HEK293 (cell line): Measurements from ENCODE around the gene SELPLG.

Source experiments
- GLI4 ChIP-seq: fragments of 450-650 bp; formaldehyde crosslinking; IDR thresholded peaks from 2 replicates; pipeline ENCODE4 v1.5.1; 2016; ENCODE audit warnings: missing biosample characterization, missing genetic modification characterization
- INSM2 ChIP-seq: fragments of 450-650 bp; formaldehyde crosslinking; IDR thresholded peaks from 2 replicates; pipeline ENCODE4 v1.5.1; 2016; ENCODE audit warnings: missing biosample characterization, missing genetic modification characterization
- KLF9 ChIP-seq: fragments of 450-650 bp; formaldehyde crosslinking; IDR thresholded peaks from 2 replicates; pipeline ENCODE4 v1.5.1; 2016; ENCODE audit warnings: missing biosample characterization, missing genetic modification characterization, low read depth
- PRDM10 ChIP-seq: fragments of 450-650 bp; formaldehyde crosslinking; IDR thresholded peaks from 2 replicates; pipeline ENCODE4 v1.5.1; 2016; ENCODE audit warnings: missing biosample characterization, missing genetic modification characterization
- SCRT1 ChIP-seq: fragments of 450-650 bp; formaldehyde crosslinking; IDR thresholded peaks from 2 replicates; pipeline ENCODE4 v1.5.1; 2016; ENCODE audit warnings: missing biosample characterization, missing genetic modification characterization, borderline replicate concordance
- SCRT2 ChIP-seq: fragments of 450-650 bp; formaldehyde crosslinking; IDR thresholded peaks from 2 replicates; pipeline ENCODE4 v1.5.1; 2016; ENCODE audit warnings: missing biosample characterization, missing genetic modification characterization
- SP3 ChIP-seq: fragments of 450-650 bp; formaldehyde crosslinking; IDR thresholded peaks from 2 replicates; pipeline ENCODE4 v1.5.1; 2016; ENCODE audit warnings: missing biosample characterization, missing genetic modification characterization
- TRIM28 ChIP-seq: IDR thresholded peaks from 2 replicates; pipeline ENCODE4 v1.6.1; 2011; ENCODE audit warnings: low read length, control low read depth, borderline replicate concordance
- ZBTB11 ChIP-seq: fragments of 450-650 bp; formaldehyde crosslinking; conservative IDR thresholded peaks from 2 replicates; pipeline ENCODE4 v1.5.1; 2016; ENCODE audit warnings: low read depth, missing biosample characterization, missing genetic modification characterization
- ZBTB20 ChIP-seq: fragments of 450-650 bp; formaldehyde crosslinking; IDR thresholded peaks from 2 replicates; pipeline ENCODE4 v1.5.1; 2016; ENCODE audit warnings: missing biosample characterization, missing genetic modification characterization
- ZBTB21 ChIP-seq: fragments of 450-650 bp; formaldehyde crosslinking; IDR thresholded peaks from 2 replicates; pipeline ENCODE4 v1.5.1; 2017; ENCODE audit warnings: missing biosample characterization, missing genetic modification characterization
- ZFP69B ChIP-seq: fragments of 450-650 bp; formaldehyde crosslinking; IDR thresholded peaks from 2 replicates; pipeline ENCODE4 v1.5.1; 2016; ENCODE audit warnings: missing biosample characterization, missing genetic modification characterization
- ZNF112 ChIP-seq: fragments of 450-650 bp; formaldehyde crosslinking; IDR thresholded peaks from 2 replicates; pipeline ENCODE4 v1.5.0; 2017; ENCODE audit warnings: missing biosample characterization, missing genetic modification characterization
- ZNF175 ChIP-seq: fragments of 450-650 bp; formaldehyde crosslinking; IDR thresholded peaks from 2 replicates; pipeline ENCODE4 v1.5.1; 2016; ENCODE audit warnings: missing biosample characterization, missing genetic modification characterization
- ZNF239 ChIP-seq: fragments of 450-650 bp; formaldehyde crosslinking; IDR thresholded peaks from 2 replicates; pipeline ENCODE4 v1.5.1; 2016; ENCODE audit warnings: missing biosample characterization, missing genetic modification characterization
- ZNF248 ChIP-seq: fragments of 450-650 bp; formaldehyde crosslinking; IDR thresholded peaks from 2 replicates; pipeline ENCODE4 v1.5.1; 2017; ENCODE audit warnings: missing biosample characterization, missing genetic modification characterization
- ZNF433 ChIP-seq: fragments of 450-650 bp; formaldehyde crosslinking; IDR thresholded peaks from 2 replicates; pipeline ENCODE4 v1.5.1; 2016; ENCODE audit warnings: missing biosample characterization, missing genetic modification characterization, low read depth
- ZNF501 ChIP-seq: fragments of 450-650 bp; formaldehyde crosslinking; IDR thresholded peaks from 2 replicates; pipeline ENCODE4 v1.5.1; 2016; ENCODE audit warnings: missing biosample characterization, missing genetic modification characterization
- ZNF560 ChIP-seq: fragments of 450-650 bp; formaldehyde crosslinking; IDR thresholded peaks from 2 replicates; pipeline ENCODE4 v1.5.1; 2017; ENCODE audit warnings: missing biosample characterization, missing genetic modification characterization, borderline replicate concordance
- ZNF600 ChIP-seq: fragments of 450-650 bp; formaldehyde crosslinking; IDR thresholded peaks from 2 replicates; pipeline ENCODE4 v1.5.1; 2016; ENCODE audit warnings: missing biosample characterization, missing genetic modification characterization
- ZNF621 ChIP-seq: fragments of 450-650 bp; formaldehyde crosslinking; IDR thresholded peaks from 2 replicates; pipeline ENCODE4 v1.5.1; 2017; ENCODE audit warnings: missing biosample characterization, missing genetic modification characterization
- ZNF692 ChIP-seq: fragments of 450-650 bp; formaldehyde crosslinking; IDR thresholded peaks from 2 replicates; pipeline ENCODE4 v1.5.1; 2016; ENCODE audit warnings: missing biosample characterization, missing genetic modification characterization
- ZNF707 ChIP-seq: fragments of 450-650 bp; formaldehyde crosslinking; IDR thresholded peaks from 2 replicates; pipeline ENCODE4 v1.5.1; 2016; ENCODE audit warnings: missing biosample characterization, missing genetic modification characterization
- ZNF777 ChIP-seq: fragments of 450-650 bp; formaldehyde crosslinking; IDR thresholded peaks from 2 replicates; pipeline ENCODE4 v1.5.1; 2017; ENCODE audit warnings: missing biosample characterization, missing genetic modification characterization, borderline replicate concordance
- ZSCAN4 ChIP-seq: fragments of 450-650 bp; formaldehyde crosslinking; IDR thresholded peaks from 2 replicates; pipeline ENCODE4 v1.5.1; 2017; ENCODE audit warnings: missing biosample characterization, missing genetic modification characterization
- TF ChIP-seq, protein P1 (sequence below): fragments of 450-650 bp; formaldehyde crosslinking; IDR thresholded peaks from 2 replicates; pipeline ENCODE4; 2016; ENCODE audit warnings: missing biosample characterization, missing genetic modification characterization
- TF ChIP-seq, protein P2 (sequence below): fragments of 450-650 bp; formaldehyde crosslinking; IDR thresholded peaks from 2 replicates; pipeline ENCODE4 v1.5.1; 2016; ENCODE audit warnings: missing biosample characterization, missing genetic modification characterization

SELPLG gene

DNA sequence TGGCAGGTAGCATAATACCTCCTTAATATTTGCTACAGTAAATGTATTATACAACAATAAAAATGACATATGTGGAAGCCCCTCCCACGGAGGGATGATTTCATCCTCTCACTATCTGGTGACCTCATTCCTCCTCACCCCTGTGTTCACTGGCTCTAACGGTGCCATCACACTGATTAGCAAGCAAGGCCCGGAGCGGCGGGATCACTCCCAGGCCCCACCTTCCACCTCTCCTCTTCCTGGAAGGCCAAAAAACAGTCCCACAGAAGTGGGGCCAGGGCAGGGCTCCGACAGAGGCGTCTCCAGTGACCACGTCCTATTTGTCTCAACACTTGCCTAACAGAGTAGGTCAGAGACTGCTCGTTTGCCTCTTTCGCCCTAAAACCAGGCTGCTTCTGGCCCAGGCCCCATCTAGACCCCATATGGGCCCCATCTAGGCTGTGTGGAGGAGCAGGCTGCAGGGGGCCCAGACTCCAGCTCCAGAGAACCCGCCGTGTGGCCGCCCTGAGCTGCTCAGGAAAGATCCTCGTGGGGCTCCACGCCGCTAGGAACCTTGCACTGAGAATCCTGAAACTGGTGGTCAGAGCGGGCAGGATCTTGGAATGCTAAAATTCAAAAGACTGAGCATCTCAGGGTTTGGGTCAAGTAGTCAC lies 3.7 kb downstream of the SELPLG start (continued):
- TF ChIP-seq, protein P1, sequence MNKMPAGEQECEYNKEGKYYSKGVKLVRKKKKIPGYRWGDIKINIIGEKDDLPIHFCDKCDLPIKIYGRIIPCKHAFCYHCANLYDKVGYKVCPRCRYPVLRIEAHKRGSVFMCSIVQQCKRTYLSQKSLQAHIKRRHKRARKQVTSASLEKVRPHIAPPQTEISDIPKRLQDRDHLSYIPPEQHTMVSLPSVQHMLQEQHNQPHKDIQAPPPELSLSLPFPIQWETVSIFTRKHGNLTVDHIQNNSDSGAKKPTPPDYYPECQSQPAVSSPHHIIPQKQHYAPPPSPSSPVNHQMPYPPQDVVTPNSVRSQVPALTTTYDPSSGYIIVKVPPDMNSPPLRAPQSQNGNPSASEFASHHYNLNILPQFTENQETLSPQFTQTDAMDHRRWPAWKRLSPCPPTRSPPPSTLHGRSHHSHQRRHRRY (tag by site-specific recombination), result no peak
- TF ChIP-seq SCRT2, result no peak
- TF ChIP-seq ZNF175, result no peak
- TF ChIP-seq ZBTB11 (tag by site-specific recombination), result no peak
- TF ChIP-seq SCRT1, result no peak
- TF ChIP-seq PRDM10 (tag by site-specific recombination), result peak; percentile 68
- TF ChIP-seq ZNF239 (tag by site-specific recombination), result no peak
- TF ChIP-seq, protein P2, sequence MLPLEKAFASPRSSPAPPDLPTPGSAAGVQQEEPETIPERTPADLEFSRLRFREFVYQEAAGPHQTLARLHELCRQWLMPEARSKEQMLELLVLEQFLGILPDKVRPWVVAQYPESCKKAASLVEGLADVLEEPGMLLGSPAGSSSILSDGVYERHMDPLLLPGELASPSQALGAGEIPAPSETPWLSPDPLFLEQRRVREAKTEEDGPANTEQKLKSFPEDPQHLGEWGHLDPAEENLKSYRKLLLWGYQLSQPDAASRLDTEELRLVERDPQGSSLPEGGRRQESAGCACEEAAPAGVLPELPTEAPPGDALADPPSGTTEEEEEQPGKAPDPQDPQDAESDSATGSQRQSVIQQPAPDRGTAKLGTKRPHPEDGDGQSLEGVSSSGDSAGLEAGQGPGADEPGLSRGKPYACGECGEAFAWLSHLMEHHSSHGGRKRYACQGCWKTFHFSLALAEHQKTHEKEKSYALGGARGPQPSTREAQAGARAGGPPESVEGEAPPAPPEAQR, result no peak
- TF ChIP-seq INSM2 (tag by site-specific recombination), result no peak
- TF ChIP-seq ZBTB21 (tag by site-specific recombination), result peak; percentile 87
- no peak for TF ChIP-seq ZNF501 (tag by site-specific recombination)
- TF ChIP-seq ZNF600 (tag by site-specific recombination), result peak; percentile 80
- peak; percentile 58; the same call in 1 of the 2 replicates for TF ChIP-seq SP3 (tag by site-specific recombination)
- TF ChIP-seq ZNF433 (tag by site-specific recombination), result no peak
- TF ChIP-seq ZNF248 (tag by site-specific recombination), result no peak
- no peak for TF ChIP-seq ZNF707 (tag by site-specific recombination)
- no peak for TF ChIP-seq ZNF560 (tag by site-specific recombination)
- TF ChIP-seq ZNF777 (tag by site-specific recombination), result no peak
- TF ChIP-seq GLI4 (tag by site-specific recombination), result no peak
- TF ChIP-seq ZSCAN4 (tag by site-specific recombination), result no peak
- TF ChIP-seq ZBTB20, result no peak
- TF ChIP-seq ZNF692 (tag by site-specific recombination), result peak; percentile 92
- no peak for TF ChIP-seq ZNF112 (tag by site-specific recombination)
- no peak for TF ChIP-seq ZNF621 (tag by site-specific recombination)
- peak; percentile 92 for TF ChIP-seq ZFP69B (tag by site-specific recombination)
- 0 out of 2 replicates have a peak, but pooled peaks have one; percentile 30 for TF ChIP-seq KLF9 (tag by site-specific recombination)
- TF ChIP-seq TRIM28, result no peak
